ENCODE measurements around the gene MMP24. TPM values are rescaled to one million over a fixed set of nuclear protein-coding genes. Genes with fewer than 3 reads are reported as not detected.

MMP24 gene
- total and polyA plus RNA-seq, 2 experiments from 2014 or later = 2.0 to 27.3 TPM

DNA sequence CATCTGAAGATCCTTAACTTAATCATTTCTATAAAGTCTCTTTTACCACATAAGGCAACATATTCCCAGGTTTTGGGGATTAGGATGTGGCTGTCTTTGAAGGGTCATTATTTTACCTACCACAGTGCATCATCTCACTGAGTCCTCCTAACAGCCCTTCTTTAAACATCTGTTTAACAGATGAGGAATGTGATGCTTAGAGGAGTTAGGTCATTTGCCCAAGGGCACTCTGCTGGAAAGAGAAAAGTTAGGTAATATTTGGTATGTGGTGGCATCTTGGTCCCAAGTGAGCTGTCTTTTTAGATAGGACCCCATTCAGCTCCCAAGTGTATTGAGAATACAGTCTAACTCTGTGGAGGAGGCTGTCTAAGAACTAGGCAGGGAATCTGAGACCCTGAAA, 11.0 kb downstream of the MMP24 start:
- Histone ChIP-seq H3K4me2 (no peak overlapping the region), H3K4me1 (ENCODE audit: insufficient read depth) (peaks cover 8% of the 10 kb centered on the region), H3K79me2 (replicated peaks; ENCODE audit: insufficient read depth) (no peaks in the 10 kb centered on the region), H3K27ac (ENCODE audit: low read depth) (no peak overlapping the region), H3F3A (replicated peaks; ENCODE audit: low read depth) (no peaks in the 10 kb centered on the region), H2AFZ (no peak overlapping the region), H3K9me2 (ENCODE audit: insufficient read depth) (no peaks in the 10 kb centered on the region), H3K36me3 (ENCODE audit: insufficient read depth) (no peaks in the 10 kb centered on the region), H3K27me3 (ENCODE audit: insufficient read depth) (no peaks in the 10 kb centered on the region), H4K20me1 (replicated peaks; ENCODE audit: insufficient read depth) (no peaks in the 10 kb centered on the region), H3K4me3 (no peak overlapping the region)
- no peaks in the 10 kb centered on the region for H3K36me3 Mint-ChIP-seq (ENCODE audit: low read depth)
- H3K27me3 Mint-ChIP-seq (ENCODE audit: insufficient read depth, low read depth, poor library complexity) = peaks cover 6% of the 10 kb centered on the region
- H3K4me3 Mint-ChIP-seq = no peak overlapping the region
- H3K9me3 Mint-ChIP-seq = no peaks in the 10 kb centered on the region
- no peak for TF ChIP-seq NANOG (IDR thresholded peaks at IDR 0.05; ENCODE audit: borderline replicate concordance)
- no peak for TF ChIP-seq EZH2 (IDR thresholded peaks at IDR 0.05; ENCODE audit: low read depth, unreplicated experiment)
- TF ChIP-seq CREB1 (CRISPR knock-in tag; IDR thresholded peaks at IDR 0.05; ENCODE audit: low read depth) = no peak
- TF ChIP-seq ZNF331 (CRISPR knock-in tag; IDR thresholded peaks at IDR 0.05; ENCODE audit: low read depth) = no peak
- H3K27ac Mint-ChIP-seq = no peak overlapping the region
- peaks cover 10% of the 10 kb centered on the region; the same call in 2 of the 3 replicates for H3K4me1 Mint-ChIP-seq
- ATAC-seq (no peak), DNase-seq (ENCODE audit: low spot score) (no peak)

DNA sequence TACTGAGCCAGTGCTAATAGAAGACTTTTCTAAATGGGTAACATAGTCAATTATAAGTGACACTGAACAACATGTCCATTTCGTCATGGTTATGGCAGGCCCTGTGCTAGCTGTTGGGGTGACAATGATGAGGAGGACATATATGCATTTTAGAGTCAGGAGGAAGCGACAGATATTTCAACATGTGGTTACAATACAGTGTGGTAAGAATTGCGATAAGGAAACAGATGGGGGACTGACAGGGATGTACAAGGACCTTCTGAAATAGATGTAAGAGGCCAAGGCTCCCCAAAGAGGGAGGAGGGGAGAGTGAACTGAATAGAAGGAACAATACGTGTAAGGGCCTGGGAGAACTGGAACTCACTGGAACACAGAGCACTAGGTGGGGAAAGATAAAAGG, 11.7 kb downstream of the MMP24 start:
- no peaks in the 10 kb centered on the region for H3F3A ChIP-seq (replicated peaks; ENCODE audit: low read depth)
- H3K4me1 ChIP-seq (ENCODE audit: insufficient read depth) = peaks cover 8% of the 10 kb centered on the region
- Mint-ChIP-seq H3K36me3 (ENCODE audit: low read depth) (no peaks in the 10 kb centered on the region), H3K4me1 (peaks cover 10% of the 10 kb centered on the region; the same call in 2 of the 3 replicates), H3K27ac (no peak overlapping the region), H3K9me3 (no peaks in the 10 kb centered on the region), H3K27me3 (ENCODE audit: insufficient read depth, low read depth, poor library complexity) (peaks cover 6% of the 10 kb centered on the region), H3K4me3 (no peak overlapping the region)
- no peaks in the 10 kb centered on the region for H3K27me3 ChIP-seq (ENCODE audit: insufficient read depth)
- H3K4me2 ChIP-seq = no peak overlapping the region
- H3K27ac ChIP-seq (ENCODE audit: low read depth) = no peak overlapping the region
- H2AFZ ChIP-seq = no peak overlapping the region
- H3K79me2 ChIP-seq (replicated peaks; ENCODE audit: insufficient read depth) = no peaks in the 10 kb centered on the region
- DNase-seq (ENCODE audit: low spot score) (no peak), ATAC-seq (no peak)
- no peaks in the 10 kb centered on the region for H4K20me1 ChIP-seq (replicated peaks; ENCODE audit: insufficient read depth)
- H3K4me3 ChIP-seq = no peak overlapping the region
- H3K36me3 ChIP-seq (ENCODE audit: insufficient read depth) = no peaks in the 10 kb centered on the region
- H3K9me2 ChIP-seq (ENCODE audit: insufficient read depth) = no peaks in the 10 kb centered on the region
- TF ChIP-seq CTCF (conservative IDR thresholded peaks at IDR 0.05; ENCODE audit: low read depth in 2 of 2) (no peak), ZNF114 (CRISPR knock-in tag; IDR thresholded peaks at IDR 0.05) (no peak), REST (IDR thresholded peaks at IDR 0.05; ENCODE audit: unreplicated experiment) (no peak), EZH2 (IDR thresholded peaks at IDR 0.05; ENCODE audit: low read depth, unreplicated experiment) (no peak), ETS1 (IDR thresholded peaks at IDR 0.05) (no peak), ZNF462 (CRISPR knock-in tag; IDR thresholded peaks at IDR 0.05) (no peak), STAT1 (IDR thresholded peaks at IDR 0.05; ENCODE audit: unreplicated experiment) (no peak)

Measured in GM23338 (cell line).